AG09309 (cell line): ENCODE results near the gene SOX5.

Experiments used
- DNase-seq: peaks from one replicate; pipeline ENCODE4 v3.0.0-alpha.2; 2010; ENCODE audit warnings: low read depth
- H3K4me3 ChIP-seq: 2 replicates; pipeline ENCODE4 v1.5.1; 2011; ENCODE audit warnings: mild to moderate bottlenecking, low read depth, low read length, moderate library complexity; ENCODE audit not compliant: control insufficient read depth
- TF ChIP-seq, protein P1 (sequence below): IDR thresholded peaks from 2 replicates; pipeline ENCODE4 v1.5.1; 2011; ENCODE audit warnings: mild to moderate bottlenecking, low read depth, low read length, inconsistent platforms; ENCODE audit not compliant: insufficient read depth, control insufficient read depth; ENCODE audit errors: missing control alignments

The SOX5 gene

DNA sequence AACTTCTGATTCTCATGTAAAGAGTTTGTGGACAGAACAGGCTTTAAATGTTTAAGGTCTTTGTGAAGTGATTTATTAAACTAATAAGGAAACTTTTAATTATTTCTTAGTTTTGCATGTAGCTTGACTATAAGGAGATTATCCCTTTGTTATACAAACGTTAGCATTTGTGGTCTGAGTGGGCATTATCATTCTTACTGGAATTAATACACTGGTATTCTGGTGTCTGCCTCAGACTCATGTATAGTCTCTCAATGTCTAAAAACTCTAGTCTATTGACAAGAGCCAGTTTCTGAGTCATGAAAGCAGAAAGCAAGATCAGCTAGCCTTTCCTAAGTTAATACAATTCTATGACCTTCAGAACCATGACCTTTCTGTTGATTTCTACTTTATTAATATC is 51.3 kb downstream of the SOX5 start:
- TF ChIP-seq, protein P1, sequence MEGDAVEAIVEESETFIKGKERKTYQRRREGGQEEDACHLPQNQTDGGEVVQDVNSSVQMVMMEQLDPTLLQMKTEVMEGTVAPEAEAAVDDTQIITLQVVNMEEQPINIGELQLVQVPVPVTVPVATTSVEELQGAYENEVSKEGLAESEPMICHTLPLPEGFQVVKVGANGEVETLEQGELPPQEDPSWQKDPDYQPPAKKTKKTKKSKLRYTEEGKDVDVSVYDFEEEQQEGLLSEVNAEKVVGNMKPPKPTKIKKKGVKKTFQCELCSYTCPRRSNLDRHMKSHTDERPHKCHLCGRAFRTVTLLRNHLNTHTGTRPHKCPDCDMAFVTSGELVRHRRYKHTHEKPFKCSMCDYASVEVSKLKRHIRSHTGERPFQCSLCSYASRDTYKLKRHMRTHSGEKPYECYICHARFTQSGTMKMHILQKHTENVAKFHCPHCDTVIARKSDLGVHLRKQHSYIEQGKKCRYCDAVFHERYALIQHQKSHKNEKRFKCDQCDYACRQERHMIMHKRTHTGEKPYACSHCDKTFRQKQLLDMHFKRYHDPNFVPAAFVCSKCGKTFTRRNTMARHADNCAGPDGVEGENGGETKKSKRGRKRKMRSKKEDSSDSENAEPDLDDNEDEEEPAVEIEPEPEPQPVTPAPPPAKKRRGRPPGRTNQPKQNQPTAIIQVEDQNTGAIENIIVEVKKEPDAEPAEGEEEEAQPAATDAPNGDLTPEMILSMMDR: no peak
- no peak overlapping the region for H3K4me3 ChIP-seq

DNA sequence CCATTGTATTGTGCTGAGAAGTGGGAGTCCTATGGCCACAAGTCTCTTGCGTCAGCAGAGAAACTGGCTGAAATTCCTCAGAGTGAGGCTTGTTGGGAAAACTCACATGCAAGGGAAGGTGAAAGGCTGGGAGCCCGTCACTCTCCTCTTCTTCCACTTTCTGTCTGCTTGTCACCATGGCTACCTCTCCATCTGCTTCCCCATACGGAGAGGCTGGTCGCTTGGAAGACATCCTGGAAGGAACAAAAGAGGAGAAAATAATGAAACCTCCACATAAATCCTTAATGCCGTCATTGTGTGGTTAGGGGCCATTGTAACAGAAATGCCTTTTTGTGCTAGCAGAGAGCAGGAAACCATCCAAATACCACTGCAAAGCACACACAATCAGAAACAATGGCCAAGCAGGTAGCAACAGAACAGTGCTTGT is 53.7 kb downstream of the SOX5 start:
- no peak for DNase-seq
- TF ChIP-seq, protein P1: no peak
- no peak overlapping the region for H3K4me3 ChIP-seq

More for the DNA sequence above, 51.3 kb downstream of the SOX5 start:
- no peak for DNase-seq

DNA sequence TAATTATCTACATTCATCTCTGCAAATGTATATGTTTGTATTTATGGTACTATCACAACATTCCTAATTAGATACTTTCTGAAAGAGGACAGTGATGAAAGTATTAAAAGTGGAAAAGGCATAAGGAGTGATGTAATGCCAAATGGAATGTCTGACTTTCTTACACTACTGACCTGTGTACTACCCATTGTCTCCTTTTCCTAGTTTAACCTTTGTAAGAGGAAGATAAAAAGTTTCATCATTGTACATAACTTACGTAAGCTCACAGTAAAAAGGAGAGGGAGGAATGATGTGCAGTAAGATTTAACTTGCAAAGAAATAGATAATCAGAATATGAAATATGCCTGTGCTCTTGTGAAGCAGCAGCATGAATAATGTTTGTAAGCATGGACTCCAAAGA is 55.9 kb downstream of the SOX5 start:
- TF ChIP-seq, protein P1: no peak
- no peak overlapping the region for H3K4me3 ChIP-seq
- DNase-seq: no peak

DNA sequence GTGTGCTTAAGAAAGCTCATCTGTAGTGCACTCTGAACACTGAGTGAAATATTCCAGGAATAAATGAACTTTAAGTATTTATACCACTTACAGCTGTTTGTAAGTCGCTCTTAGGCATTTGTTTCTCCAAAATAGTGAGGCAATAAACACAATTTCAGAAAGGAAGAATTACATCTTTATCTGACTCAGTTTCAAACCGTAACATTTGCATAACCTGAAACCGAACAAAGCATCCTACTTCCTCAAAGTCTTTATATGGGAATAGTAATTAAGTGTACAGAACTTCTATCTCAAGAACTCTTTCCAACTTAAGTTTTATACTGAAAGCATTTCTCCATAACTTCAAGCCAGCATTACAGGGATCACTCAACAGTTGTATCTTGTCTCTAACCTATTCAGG is 58.4 kb downstream of the SOX5 start:
- no peak overlapping the region for H3K4me3 ChIP-seq
- TF ChIP-seq, protein P1: no peak
- DNase-seq: no peak

DNA sequence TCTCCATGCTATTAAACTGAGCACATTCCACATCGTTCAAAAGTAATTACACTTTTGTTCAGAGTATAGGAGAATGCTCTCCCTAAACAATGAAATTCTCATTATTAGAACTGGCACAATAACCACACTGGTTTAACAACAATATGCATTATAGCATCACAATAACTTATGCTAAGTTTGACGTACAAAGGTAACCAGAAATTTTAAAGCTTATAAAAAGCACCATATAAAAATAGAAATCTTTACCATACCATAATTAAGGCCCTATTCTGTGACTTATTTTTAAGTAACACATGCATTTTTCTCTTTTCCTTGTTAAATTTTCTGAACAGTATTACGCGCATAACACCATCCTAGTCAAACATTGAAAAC is 60.4 kb downstream of the SOX5 start:
- TF ChIP-seq, protein P1: no peak
- DNase-seq: no peak
- no peak overlapping the region for H3K4me3 ChIP-seq

DNA sequence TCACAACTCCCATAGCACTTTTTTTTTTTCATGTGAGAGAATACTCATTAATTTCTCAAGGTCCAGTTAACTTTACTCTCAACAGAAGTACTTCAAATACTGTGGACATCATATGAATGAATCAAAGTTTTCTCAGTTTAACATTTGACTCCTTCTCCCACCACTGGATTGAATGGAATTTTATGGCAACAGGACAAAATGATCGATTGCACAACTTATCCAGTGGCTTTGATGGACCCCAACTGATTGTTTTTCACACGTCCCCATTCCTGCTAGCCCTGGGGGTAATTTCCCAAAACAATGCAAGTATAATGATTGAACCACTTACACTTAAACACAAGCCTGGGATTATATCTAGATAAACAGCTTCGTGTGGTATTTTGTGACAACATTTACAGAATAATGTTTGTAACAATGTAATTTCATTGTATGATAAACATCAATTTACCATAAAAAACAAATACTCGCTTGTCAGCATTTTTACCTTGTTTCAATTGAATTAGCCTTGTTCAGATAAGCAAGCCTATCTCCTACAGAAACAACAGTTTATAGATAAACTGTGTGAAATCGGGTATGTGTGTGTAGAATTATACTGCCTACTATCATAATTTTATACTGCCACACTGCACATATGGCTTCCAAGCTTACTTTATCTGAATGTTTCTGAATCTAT is 60.9 kb downstream of the SOX5 start:
- DNase-seq: no peak
- TF ChIP-seq, protein P1: no peak

More for the DNA sequence above, 60.9 kb downstream of the SOX5 start:
- no peak overlapping the region for H3K4me3 ChIP-seq
